ENCODE data around the gene PCDHB8.
"Not testable (repeated sequence)": the region's sequence is repeated elsewhere in the genome, so short reads cannot be mapped to it uniquely, and the experiment has no call there.

Gene PCDHB8

DNA sequence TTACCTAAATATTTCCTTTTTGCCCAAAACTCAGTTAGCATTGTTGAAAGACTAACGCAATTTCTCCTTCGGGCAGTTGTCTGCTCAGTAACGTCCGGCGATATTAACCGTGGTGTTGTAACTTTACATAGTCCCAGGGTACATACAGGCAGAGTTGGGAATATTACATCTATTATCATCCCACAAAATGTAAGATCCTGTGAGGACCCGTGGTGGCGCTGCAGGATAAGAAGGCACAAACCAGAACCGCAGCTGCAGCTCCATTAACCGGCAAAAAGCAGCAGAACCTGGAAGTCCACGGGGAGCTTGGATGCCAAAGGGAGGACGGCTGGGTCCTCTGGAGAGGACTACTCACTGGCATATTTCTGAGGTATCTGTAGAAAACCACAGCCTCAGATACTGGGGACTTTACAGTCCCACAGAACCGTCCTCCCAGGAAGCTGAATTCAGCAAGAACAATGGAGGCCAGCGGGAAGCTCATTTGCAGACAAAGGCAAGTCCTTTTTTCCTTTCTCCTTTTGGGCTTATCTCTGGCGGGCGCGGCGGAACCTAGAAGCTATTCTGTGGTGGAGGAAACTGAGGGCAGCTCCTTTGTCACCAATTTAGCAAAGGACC is at the start of gene PCDHB8:
Gene PCDHB8, plus strand, starts transcription at position 214 of the 615 bp plus-strand sequence. Its CDS starts 245 bp downstream, at position 459.
- not testable (repeated sequence) for DNase-seq

DNA sequence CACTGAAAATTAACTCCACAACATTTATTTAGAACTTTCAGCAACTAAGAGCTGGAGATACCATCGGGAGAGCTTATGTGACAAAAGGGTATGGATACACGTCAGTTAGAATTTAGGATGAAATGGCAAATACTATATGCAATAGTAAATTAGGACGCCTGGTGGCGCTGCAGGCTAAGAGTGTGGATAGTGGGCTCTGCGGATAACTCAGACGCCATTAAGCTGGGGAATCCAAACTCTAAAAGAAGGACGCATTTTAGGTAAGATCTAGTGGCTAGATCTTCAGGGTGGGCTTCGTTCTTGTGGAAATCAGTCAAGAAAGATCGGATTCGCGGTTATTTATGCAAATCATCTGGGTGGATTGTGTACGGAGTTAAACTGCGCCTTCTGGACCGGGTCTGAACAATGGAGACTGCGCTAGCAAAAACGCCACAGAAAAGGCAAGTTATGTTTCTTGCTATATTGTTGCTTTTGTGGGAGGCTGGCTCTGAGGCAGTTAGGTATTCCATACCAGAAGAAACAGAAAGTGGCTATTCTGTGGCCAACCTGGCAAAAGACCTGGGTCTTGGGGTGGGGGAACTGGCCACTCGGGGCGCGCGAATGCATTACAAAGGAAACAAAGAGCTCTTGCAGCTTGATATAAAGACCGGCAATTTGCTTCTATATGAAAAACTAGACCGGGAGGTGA is 42.4 kb upstream of the PCDHB8 start, which contains the start of gene PCDHB5:
Gene PCDHB5, plus strand, starts transcription at position 177 of the 688 bp plus-strand sequence. Its CDS starts 229 bp downstream, at position 406.
- no peak for DNase-seq

DNA sequence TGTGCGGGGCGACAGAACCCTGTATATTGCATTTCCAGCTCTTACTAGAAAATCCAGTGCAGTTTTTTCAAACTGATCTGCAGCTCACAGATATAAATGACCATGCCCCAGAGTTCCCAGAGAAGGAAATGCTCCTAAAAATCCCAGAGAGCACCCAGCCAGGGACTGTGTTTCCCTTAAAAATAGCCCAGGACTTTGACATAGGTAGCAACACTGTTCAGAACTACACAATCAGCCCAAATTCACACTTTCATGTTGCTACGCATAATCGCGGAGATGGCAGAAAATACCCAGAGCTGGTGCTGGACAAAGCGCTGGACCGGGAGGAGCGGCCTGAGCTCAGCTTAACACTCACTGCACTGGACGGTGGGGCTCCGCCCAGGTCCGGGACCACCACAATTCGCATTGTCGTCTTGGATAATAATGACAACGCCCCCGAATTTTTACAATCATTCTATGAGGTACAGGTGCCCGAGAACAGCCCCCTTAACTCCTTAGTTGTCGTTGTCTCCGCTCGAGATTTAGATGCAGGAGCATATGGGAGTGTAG is 41.8 kb upstream of the PCDHB8 start:
- DNase-seq, result no peak

DNA sequence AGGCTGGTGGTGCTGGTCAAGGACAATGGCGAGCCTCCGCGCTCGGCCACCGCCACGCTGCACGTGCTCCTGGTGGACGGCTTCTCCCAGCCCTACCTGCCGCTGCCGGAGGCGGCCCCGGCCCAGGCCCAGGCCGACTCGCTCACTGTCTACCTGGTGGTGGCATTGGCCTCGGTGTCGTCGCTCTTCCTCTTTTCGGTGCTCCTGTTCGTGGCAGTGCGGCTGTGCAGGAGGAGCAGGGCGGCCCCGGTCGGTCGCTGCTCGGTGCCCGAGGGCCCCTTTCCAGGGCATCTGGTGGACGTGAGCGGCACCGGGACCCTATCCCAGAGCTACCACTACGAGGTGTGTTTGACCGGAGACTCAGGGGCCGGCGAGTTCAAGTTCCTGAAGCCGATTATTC is 40.2 kb upstream of the PCDHB8 start:
- not testable (repeated sequence) for DNase-seq

DNA sequence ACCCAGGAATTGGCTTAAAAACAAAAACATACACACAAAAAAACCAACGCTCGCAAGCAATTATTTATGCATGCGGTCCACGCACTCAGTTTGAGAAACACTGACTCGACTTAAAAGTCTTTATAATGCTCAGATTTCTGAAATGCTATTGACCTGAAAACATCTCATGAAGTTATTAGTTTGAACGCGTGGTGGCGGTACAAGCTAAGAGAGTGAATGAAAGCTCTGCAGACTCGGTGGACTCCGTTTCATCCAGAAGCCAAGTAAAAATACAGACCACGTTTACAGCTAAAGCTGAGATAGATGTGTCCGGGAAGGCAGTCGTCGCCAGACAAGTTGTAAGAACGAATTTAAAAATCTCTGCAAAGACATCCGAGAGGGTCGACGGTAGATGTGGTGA is 27.8 kb upstream of the PCDHB8 start, which contains the start of gene PCDHB6:
Gene PCDHB6, plus strand, starts transcription at position 246 of the 400 bp plus-strand sequence. CDS start 201 bp downstream, outside the sequence.
- peak in 1 of 2 experiments; percentile 9 for DNase-seq

DNA sequence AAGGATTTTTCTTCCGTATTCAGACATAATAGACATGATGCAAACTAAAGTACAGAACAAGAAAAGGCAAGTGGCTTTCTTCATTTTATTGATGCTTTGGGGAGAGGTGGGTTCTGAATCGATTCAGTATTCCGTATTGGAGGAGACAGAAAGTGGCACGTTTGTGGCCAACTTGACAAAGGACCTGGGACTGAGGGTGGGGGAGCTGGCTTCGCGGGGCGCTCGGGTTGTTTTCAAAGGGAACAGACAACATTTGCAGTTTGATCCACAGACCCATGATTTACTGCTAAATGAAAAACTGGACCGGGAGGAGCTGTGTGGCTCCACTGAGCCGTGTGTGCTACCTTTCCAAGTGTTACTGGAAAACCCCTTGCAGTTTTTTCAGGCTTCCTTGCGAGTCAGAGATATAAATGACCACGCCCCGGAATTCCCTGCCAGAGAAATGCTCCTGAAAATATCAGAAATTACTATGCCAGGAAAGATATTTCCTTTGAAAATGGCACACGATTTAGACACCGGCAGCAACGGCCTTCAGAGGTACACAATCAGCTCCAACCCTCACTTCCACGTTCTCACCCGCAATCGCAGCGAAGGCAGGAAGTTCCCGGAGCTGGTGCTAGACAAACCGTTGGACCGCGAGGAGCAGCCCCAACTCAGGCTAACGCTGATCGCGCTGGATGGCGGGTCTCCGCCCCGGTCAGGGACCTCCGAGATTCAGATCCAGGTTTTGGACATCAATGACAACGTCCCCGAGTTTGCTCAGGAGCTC is 27.2 kb upstream of the PCDHB8 start:
- DNase-seq, result no peak

DNA sequence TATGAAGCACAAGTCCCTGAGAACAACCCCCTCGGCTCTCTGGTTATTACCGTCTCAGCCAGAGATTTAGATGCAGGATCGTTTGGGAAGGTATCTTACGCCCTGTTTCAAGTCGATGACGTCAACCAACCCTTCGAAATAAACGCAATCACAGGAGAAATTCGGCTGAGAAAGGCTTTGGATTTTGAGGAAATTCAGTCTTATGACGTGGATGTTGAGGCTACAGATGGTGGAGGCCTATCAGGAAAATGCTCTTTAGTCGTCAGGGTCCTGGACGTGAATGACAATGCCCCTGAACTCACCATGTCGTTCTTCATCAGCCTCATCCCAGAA is 26.6 kb upstream of the PCDHB8 start:
- DNase-seq, result no peak

DNA sequence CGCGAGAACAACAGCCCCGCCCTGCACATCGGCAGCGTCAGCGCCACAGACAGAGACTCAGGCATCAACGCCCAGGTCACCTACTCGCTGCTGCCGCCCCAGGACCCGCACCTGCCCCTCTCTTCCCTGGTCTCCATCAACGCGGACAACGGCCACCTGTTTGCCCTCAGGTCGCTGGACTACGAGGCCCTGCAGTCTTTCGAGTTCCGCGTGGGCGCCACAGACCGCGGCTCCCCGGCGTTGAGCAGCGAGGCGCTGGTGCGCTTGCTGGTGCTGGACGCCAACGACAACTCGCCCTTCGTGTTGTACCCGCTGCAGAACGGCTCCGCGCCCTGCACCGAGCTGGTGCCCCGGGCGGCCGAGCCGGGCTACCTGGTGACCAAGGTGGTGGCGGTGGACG is 26.0 kb upstream of the PCDHB8 start:
- not testable (repeated sequence) for DNase-seq

DNA sequence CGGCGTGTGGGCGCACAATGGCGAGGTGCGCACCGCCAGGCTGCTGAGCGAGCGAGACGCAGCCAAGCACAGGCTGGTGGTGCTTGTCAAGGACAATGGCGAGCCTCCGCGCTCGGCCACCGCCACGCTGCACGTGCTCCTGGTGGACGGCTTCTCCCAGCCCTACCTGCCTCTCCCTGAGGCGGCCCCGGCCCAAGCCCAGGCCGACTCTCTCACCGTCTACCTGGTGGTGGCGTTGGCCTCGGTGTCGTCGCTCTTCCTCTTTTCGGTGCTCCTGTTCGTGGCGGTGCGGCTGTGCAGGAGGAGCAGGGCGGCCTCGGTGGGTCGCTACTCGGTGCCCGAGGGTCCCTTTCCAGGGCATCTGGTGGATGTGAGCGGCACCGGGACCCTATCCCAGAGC is 25.5 kb upstream of the PCDHB8 start:
- DNase-seq, result not testable (repeated sequence)

DNA sequence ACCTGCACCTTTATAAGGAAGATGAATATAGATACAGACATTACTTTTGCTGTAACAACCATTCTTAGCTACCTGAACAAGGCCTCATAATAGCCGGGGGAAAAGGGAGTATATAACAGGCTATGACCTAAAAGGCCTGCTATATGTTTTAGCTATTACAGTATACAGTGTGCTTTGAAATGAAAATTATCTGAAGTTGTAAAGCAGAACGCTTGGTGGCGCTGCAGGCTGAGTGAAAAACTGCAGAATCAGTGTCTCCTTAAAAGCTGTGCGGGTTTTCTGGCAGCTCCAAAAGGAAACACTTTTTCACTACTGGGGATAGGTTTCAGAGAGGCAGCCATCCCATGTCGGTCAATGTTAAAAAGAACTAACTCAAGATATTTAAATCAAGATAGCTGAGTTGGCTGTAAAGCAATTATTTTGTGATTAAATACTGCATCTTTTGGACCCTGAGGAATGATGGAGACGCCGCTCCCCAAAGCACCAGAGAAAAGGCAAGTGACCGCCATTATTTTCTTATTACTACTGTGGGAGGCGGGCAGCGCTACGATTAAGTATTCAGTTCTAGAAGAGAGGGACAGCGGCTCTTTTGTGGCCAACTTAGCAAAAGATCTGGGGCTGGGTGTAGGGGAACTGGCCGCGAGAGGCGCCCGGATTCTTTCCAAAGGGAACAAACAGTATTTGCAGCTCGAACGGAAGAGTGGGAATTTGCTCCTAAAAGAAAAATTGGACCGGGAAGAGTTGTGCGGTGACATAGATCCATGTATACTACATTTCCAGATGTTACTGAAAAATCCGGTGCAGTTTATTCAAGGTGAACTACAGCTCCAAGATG is 21.8 kb upstream of the PCDHB8 start:
- no peak for DNase-seq

DNA sequence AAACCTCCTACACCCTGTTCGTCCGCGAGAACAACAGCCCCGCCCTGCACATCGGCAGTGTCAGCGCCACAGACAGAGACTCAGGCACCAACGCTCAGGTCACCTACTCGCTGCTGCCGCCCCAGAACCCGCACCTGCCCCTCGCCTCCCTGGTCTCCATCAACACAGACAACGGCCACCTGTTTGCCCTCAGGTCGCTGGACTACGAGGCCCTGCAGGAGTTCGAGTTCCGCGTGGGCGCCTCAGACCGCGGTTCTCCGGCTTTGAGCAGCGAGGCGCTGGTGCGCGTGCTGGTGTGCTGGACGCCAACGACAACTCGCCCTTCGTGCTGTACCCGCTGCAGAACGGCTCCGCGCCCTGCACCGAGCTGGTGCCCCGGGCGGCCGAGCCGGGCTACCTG is 20.2 kb upstream of the PCDHB8 start:
- DNase-seq, result not testable (repeated sequence)

DNA sequence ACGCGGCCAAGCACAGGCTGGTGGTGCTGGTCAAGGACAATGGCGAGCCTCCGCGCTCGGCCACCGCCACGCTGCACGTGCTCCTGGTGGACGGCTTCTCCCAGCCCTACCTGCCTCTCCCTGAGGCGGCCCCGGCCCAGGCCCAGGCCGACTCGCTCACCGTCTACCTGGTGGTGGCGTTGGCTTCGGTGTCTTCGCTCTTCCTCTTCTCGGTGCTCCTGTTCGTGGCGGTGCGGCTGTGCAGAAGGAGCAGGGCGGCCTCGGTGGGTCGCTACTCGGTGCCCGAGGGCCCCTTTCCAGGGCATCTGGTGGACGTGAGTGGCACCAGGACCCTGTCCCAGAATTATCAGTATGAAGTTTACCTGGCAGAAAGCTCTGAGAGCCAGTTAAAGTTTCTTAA is 19.7 kb upstream of the PCDHB8 start:
- DNase-seq, result not testable (repeated sequence)

DNA sequence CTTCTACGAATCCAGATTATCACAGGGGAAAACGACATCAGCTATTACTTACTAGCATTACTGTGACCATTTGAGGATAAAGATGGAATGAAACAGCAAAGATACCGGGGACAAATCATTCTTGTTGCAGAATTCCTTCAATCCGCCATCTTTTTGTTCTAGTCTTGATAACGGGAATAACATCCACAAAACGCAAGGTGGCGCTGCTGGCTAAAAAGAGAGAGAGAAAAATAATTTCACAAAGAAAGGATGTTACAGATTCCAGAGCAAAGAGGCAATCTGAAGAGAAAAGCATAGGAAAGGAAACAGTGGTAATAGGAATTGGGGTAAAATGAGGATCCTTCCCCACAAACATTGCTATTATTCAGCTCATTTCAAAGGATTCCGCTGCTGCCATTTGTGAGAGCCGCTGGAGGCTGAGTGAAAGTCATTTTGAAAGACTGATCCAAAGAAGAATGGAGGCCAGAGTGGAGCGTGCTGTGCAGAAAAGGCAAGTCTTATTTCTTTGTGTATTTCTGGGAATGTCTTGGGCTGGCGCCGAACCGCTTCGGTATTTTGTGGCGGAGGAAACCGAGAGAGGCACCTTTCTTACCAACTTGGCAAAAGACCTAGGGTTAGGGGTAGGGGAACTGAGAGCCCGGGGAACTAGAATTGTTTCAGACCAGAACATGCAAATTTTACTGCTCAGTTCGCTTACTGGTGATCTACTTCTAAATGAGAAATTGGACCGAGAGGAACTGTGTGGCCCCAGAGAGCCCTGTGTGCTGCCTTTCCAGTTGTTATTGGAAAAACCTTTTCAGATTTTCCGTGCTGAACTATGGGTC is 5.0 kb upstream of the PCDHB8 start, which contains the start of gene PCDHB7:
Gene PCDHB7, plus strand, starts transcription at position 264 of the 824 bp plus-strand sequence. Its CDS starts 192 bp downstream, at position 456.
- peak; percentile 6 to 34 for DNase-seq

DNA sequence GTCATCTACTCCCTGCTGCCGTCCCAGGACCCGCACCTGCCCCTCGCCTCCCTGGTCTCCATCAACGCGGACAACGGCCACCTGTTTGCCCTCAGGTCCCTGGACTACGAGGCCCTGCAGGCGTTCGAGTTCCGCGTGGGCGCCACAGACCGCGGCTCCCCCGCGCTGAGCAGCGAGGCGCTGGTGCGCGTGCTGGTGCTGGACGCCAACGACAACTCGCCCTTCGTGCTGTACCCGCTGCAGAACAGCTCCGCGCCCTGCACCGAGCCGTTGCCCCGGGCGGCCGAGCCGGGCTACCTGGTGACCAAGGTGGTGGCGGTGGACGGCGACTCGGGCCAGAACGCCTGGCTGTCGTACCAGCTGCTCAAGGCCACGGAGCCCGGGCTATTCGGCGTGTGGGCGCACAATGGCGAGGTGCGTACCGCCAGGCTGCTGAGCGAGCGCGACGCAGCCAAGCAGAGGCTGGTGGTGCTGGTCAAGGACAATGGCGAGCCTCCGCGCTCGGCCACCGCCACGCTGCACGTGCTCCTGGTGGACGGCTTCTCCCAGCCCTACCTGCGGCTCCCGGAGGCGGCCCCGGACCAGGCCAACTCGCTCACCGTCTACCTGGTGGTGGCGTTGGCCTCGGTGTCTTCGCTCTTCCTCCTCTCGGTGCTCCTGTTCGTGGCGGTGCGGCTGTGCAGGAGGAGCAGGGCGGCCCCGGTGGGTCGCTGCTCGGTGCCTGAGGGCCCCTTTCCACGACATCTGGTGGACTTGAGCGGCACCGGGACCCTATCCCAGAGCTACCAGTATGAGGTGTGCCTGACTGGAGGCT is 3.1 kb upstream of the PCDHB8 start:
- not testable (repeated sequence) for DNase-seq

DNA sequence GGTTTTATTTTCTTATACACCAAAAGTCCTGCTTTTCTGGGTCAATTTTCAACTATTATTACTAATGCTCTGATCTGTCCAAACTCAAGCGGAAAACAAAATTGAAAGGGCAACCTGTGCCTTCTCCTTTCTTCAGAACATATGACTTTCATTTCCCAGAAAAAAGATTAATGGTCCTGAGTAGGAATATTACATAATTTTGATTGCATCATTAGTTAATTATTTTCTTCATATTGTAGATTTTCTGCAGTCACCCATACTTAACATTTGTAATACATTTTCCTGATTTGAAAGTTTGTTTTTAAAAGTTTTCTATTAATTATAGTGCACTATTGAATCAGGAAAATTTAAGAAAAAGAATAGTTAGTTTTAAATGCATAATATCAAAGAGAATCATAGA is 1.7 kb upstream of the PCDHB8 start:
- no peak for DNase-seq

DNA sequence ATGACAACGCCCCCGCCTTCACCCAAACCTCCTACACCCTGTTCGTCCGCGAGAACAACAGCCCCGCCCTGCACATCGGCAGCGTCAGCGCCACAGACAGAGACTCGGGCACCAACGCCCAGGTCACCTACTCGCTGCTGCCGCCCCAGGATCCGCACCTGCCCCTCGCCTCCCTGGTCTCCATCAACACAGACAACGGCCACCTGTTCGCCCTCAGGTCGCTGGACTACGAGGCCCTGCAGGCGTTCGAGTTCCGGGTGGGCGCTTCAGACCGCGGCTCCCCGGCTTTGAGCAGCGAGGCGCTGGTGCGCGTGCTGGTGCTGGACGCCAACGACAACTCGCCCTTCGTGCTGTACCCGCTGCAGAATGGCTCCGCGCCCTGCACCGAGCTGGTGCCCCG is 1.8 kb downstream of the PCDHB8 start:
- DNase-seq, result not testable (repeated sequence)

DNA sequence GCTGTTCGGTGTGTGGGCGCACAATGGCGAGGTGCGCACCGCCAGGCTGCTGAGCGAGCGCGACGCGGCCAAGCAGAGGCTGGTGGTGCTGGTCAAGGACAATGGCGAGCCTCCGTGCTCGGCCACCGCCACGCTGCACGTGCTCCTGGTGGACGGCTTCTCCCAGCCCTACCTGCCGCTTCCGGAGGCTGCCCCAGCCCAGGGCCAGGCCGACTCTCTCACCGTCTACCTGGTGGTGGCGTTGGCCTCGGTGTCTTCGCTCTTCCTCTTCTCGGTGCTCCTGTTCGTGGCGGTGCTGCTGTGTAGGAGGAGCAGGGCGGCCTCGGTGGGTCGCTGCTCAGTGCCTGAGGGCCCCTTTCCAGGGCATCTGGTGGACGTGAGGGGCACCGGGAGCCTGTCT is 2.3 kb downstream of the PCDHB8 start:
- not testable (repeated sequence) for DNase-seq

DNA sequence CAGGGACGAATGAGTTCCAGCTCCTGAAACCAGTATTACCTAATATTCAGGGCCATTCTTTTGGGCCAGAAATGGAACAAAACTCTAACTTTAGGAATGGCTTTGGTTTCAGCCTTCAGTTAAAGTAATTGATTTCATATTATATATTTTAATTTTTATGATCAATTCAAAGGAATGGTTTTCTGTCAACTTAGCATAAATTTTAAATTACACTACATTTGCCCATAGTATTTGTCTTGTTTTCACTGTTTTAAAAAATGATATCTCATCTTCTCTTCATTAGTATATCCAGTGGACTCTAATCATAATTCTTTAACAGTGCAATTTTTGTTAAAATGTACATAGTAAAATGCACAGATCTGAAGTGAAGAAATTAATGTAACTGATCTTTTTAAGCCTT is 2.7 kb downstream of the PCDHB8 start:
- DNase-seq, result no peak

DNA sequence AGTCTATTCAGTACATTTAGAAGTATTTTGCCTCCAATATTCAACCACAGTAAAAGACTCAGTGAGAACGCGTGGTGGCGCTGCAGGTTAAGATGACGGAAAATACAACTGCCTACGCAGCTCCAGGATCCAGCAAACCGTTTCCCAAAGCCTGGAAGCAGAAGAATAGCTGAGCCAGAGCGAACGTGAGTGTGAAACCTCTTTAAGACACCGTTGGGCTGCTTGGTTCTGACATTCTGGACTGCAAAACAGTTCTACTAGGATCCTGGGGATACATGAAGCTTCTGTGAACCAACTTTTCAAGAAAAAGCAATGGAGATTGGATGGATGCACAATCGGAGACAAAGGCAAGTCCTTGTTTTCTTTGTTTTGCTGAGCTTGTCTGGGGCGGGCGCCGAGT is 4.7 kb downstream of the PCDHB8 start, which contains the start of gene PCDHB16:
Gene PCDHB16, plus strand, starts transcription at position 140 of the 400 bp plus-strand sequence. Its CDS starts 173 bp downstream, at position 313.
- DNase-seq, result no peak
